Esophagus muscularis mucosa (tissue), 4 donors: ENCODE results near the gene GAP43. TPM values are rescaled to one million over a fixed set of nuclear protein-coding genes. Genes with fewer than 3 reads are reported as not detected.

Experiments
- DNase-seq: peaks from one replicate; pipeline ENCODE4 v3.0.0-alpha.2; 2017; ENCODE audit errors: extremely low spot score
- H3K27ac ChIP-seq, 4 donors: fragments of 200-600 bp; sonication (generic); replicated peaks in 1 of 4; 1 replicate in 3 of 4; 2 replicates in 1 of 4; pipeline ENCODE4 v1.5.1; 2016 to 2019; ENCODE audit warnings: mild to moderate bottlenecking in 1 of 4
- H3K27me3 ChIP-seq, 4 donors: fragments of 200-600 bp; sonication (generic); one replicate each; pipeline versions ENCODE4 v1.5.1 to v1.6.0; 2016 to 2019
- H3K36me3 ChIP-seq, 4 donors: fragments of 200-600 bp; sonication (generic); one replicate each; pipeline ENCODE4 v1.5.1; 2016 to 2019
- H3K4me1 ChIP-seq, 4 donors: fragments of 200-600 bp; sonication (generic); one replicate each; pipeline ENCODE4 v1.5.1; 2016 to 2019
- H3K4me3 ChIP-seq, 4 donors: fragments of 200-600 bp; sonication (generic); 1 replicate in 2 of 4; 2 replicates in 2 of 4; pipeline ENCODE4 v1.5.1; 2016 to 2019; ENCODE audit warnings: mild to moderate bottlenecking in 4 of 4, moderate library complexity in 1 of 4
- H3K9me3 ChIP-seq, 4 donors: fragments of 200-600 bp; sonication (generic); 1 replicate in 3 of 4; 2 replicates in 1 of 4; pipeline ENCODE4 v1.5.1; 2016 to 2019
- CTCF ChIP-seq, 3 experiments: fragments of 200-600 bp in 2 of 3; fragments of 450-650 bp in 1 of 3; sonication (generic) in 2 of 3; IDR thresholded peaks; one replicate each; pipeline ENCODE4 v1.5.1; 2017 to 2019; ENCODE audit warnings: antibody characterized with exemption in 3 of 3, mild to moderate bottlenecking in 2 of 3, moderate library complexity in 1 of 3
- EP300 ChIP-seq: sonication (generic); formaldehyde crosslinking; IDR thresholded peaks from one replicate; pipeline ENCODE4 v1.6.1; 2017; ENCODE audit warnings: antibody characterized with exemption
- POLR2A ChIP-seq: fragments of 450-650 bp; IDR thresholded peaks from one replicate; pipeline ENCODE4 v1.6.1; 2017; ENCODE audit warnings: antibody characterized with exemption, moderate library complexity, mild to moderate bottlenecking, low read depth
- POLR2AphosphoS5 ChIP-seq, 2 donors: sonication (generic); formaldehyde crosslinking; IDR thresholded peaks; one replicate each; pipeline ENCODE4 v1.6.1; 2017; ENCODE audit warnings: antibody characterized with exemption in 2 of 2
- WGBS: methylation state at CpG from one replicate; pipeline ENCODE4 v1.1.5; 2018; 5-methylcytosine and 5-hydroxymethylcytosine counted together
- intact Hi-C: fragments of 100-400 bp; cut with DNase I; formaldehyde crosslinking; loops from one replicate; pipeline ENCODE4 v1.15.1; 2023
- total RNA-seq, 4 donors: library from RNA; depleted of rRNA; stranded (reverse); fragments of >200 nt; gene quantifications; one replicate each; pipeline versions ENCODE4 v1.1.0 to v1.2.1, GENCODE V29; 2016

Gene GAP43
- total RNA-seq, 4 donors from 2014 or later = 0.42 to 7.0 (median 3.1) TPM

GRCh38 chr3:115648559-115648958, 25.2 kb downstream of the GAP43 start:
- H3K27me3 ChIP-seq = no peaks in the 10 kb centered on the region
- no peaks in the 10 kb centered on the region for H3K36me3 ChIP-seq
- no peak overlapping the region for H3K4me3 ChIP-seq
- intact Hi-C loops = no loop called here
- 82% methylated on average over 1 of the region's 1 CpG for WGBS
- DNase-seq = no peak
- peaks cover 6 to 8% (median 7%) of the 10 kb centered on the region in 4 donors for H3K4me1 ChIP-seq
- H3K9me3 ChIP-seq = no peaks in the 10 kb centered on the region
- TF ChIP-seq POLR2A (no peak), CTCF (IDR thresholded peaks at IDR 0.05) (no peak), EP300 (no peak), POLR2AphosphoS5 (IDR thresholded peaks at IDR 0.05) (no peak)
- H3K27ac ChIP-seq = no peak overlapping the region

- H3K9me3 ChIP-seq = no peaks in the 10 kb centered on the region
- peaks cover 2 to 6% (median 4%) of the 10 kb centered on the region in 4 donors for H3K4me1 ChIP-seq
- intact Hi-C loops = no loop called here
- H3K27me3 ChIP-seq = no peaks in the 10 kb centered on the region
- TF ChIP-seq POLR2A = no peak
- no peak for TF ChIP-seq POLR2AphosphoS5 (IDR thresholded peaks at IDR 0.05)
- TF ChIP-seq EP300 = no peak
- no peak for TF ChIP-seq CTCF (IDR thresholded peaks at IDR 0.05)
- H3K36me3 ChIP-seq = no peaks in the 10 kb centered on the region
- DNase-seq = no peak
- H3K4me3 ChIP-seq = no peak overlapping the region
- no peak overlapping the region for H3K27ac ChIP-seq
- 94% methylated on average over 1 of the region's 1 CpG for WGBS
Measured at GRCh38 chr3:115651087-115651486, 27.8 kb downstream of the GAP43 start.

DNA sequence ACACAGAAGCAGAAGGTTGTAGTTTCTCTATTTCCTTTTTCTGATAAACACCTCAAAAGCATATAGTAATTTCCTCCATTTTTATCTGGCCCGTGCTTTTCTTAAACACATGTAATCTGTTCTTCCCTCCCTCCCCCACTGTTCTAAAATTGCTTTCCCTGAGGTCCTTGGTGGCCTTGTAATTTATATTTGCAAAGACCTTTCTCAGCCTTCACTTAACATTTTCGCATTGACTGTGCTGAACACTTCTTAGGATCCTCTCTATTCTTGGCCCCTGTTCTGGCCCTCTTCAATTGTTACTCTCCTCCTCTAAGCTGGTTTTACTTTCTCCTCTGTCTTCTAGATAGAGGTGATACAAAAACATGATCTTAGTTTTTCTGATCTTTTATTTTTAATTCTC, 28.3 kb downstream of the GAP43 start:
- no peak overlapping the region for H3K4me3 ChIP-seq
- 90% methylated on average over 2 of the region's 2 CpGs for WGBS
- H3K27me3 ChIP-seq = no peaks in the 10 kb centered on the region
- DNase-seq = no peak
- no peak overlapping the region for H3K27ac ChIP-seq
- no peaks in the 10 kb centered on the region for H3K36me3 ChIP-seq
- H3K4me1 ChIP-seq = peaks cover 0 to 1% (median under 1%) of the 10 kb centered on the region in 4 donors
- no peak for TF ChIP-seq POLR2AphosphoS5 (IDR thresholded peaks at IDR 0.05)
- TF ChIP-seq POLR2A = no peak
- TF ChIP-seq CTCF (IDR thresholded peaks at IDR 0.05) = no peak
- TF ChIP-seq EP300 = no peak
- no peaks in the 10 kb centered on the region for H3K9me3 ChIP-seq
- intact Hi-C loops = no loop called here

DNA sequence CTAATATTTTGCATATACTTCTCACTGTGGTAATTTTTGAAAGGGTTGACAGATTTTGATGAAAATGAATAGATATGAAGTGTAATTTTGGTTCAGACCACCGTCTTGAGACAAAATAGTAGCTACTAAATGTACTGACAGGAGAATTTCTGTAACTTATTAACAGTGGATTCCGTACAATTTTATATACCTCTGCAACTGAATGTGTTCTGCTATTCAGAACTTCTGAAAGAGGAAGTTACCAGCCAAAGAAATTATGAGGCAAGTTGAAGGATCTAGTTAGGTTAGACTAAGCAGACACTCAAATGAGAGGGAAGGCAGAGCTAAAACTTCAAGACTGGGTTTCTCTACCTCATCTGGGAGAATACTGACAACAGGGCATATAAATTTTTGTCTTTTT, 29.4 kb downstream of the GAP43 start:
- no peak for TF ChIP-seq CTCF (IDR thresholded peaks at IDR 0.05)
- no peak for TF ChIP-seq POLR2AphosphoS5 (IDR thresholded peaks at IDR 0.05)
- no peak for TF ChIP-seq POLR2A
- no peak for TF ChIP-seq EP300

DNA sequence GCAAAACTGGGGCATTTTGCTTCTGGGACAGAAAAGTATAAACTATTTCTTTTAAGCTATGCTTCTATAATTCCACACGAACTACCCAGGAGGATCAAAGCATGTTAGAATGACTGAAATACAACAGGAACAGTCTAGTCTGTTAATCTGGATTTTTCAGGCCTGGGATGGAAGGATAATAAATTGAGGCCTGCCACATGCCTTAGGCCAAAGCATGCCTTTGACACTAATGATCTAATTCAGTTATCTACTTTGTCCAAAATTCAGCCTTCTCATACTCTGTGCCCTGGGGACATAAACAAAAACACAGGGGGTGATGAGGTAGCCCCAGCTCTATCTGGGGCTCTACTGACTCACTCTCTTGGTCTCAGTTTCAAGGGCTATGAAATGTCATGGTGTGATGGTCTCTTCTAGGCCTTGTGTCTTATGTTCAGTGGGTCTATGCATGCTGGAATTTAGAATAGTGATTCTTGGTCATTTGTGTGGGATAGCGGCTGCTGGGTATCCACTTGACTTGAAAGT, 32.5 kb downstream of the GAP43 start:
- peaks cover 20 to 32% (median 27%) of the 10 kb centered on the region in 4 donors for H3K4me1 ChIP-seq
- 93% methylated on average over 2 of the region's 2 CpGs for WGBS
- no peaks in the 10 kb centered on the region for H3K36me3 ChIP-seq
- DNase-seq = no peak
- H3K4me3 ChIP-seq = no peak overlapping the region
- no peak for TF ChIP-seq POLR2A
- no peak for TF ChIP-seq CTCF (IDR thresholded peaks at IDR 0.05)
- TF ChIP-seq POLR2AphosphoS5 (IDR thresholded peaks at IDR 0.05) = no peak
- TF ChIP-seq EP300 = no peak
- H3K27ac ChIP-seq = no peak overlapping the region
- intact Hi-C loops = loop anchor here (5.0 kb wide), 2 partner anchors 36 to 126 kb away; no protein-coding TSS in a partner anchor
- no peaks in the 10 kb centered on the region for H3K27me3 ChIP-seq
- H3K9me3 ChIP-seq = no peaks in the 10 kb centered on the region

More for the DNA sequence above, 29.4 kb downstream of the GAP43 start:
- Histone ChIP-seq H3K27me3 (no peaks in the 10 kb centered on the region), H3K36me3 (no peaks in the 10 kb centered on the region), H3K27ac (no peak overlapping the region), H3K9me3 (no peaks in the 10 kb centered on the region), H3K4me3 (no peak overlapping the region), H3K4me1 (peaks cover 2 to 12% (median 7%) of the 10 kb centered on the region in 4 donors)
- WGBS = 98% methylated on average over 2 of the region's 2 CpGs
- no peak for DNase-seq
- intact Hi-C loops = no loop called here
